Measurements from ENCODE around the gene TUBB3. TPM values are rescaled to one million over a fixed set of nuclear protein-coding genes. Genes with fewer than 3 reads are reported as not detected.

The TUBB3 gene
- total and polyA plus RNA-seq, 9 of the 15 experiments (the other 6 are each of a cell fraction or from before 2014, with no cell fraction given): 0.18 to 12.5 (median 5.0) TPM

- intact Hi-C loops (cut with micrococcal nuclease): loop anchor here (5.0 to 10.0 kb wide), 3 partner anchors 50 to 152 kb away; partner anchors contain the start of genes FANCA and PRDM7
- peak overlapping the region in 1 of 2 experiments; percentile 75; a peak in 1 of 4 replicates for H3K9ac ChIP-seq (ENCODE audit: insufficient read depth in 1 of 2, low read depth in 2 of 2, low read length in 2 of 2)
- H3K9me3 ChIP-seq (replicated peaks; ENCODE audit: control insufficient read depth, insufficient read depth, low read depth, low read length): no peaks in the 10 kb centered on the region
- H4K20me1 ChIP-seq (replicated peaks; ENCODE audit: control insufficient read depth, insufficient read depth, low read length): 0 out of 2 replicates have a peak, but pooled peaks cover 12% of the 10 kb centered on the region
- H3K4me1 ChIP-seq (replicated peaks in 1 of 2; ENCODE audit: control insufficient read depth in 2 of 2, insufficient read depth in 2 of 2, low read length in 2 of 2): peaks cover 21 to 68% of the 10 kb centered on the region in 2 experiments
- no peak overlapping the region for H2AFZ ChIP-seq (ENCODE audit: low read depth, low read length)
- H3K9me1 ChIP-seq (ENCODE audit: control insufficient read depth, insufficient read depth, low read length): no peaks in the 10 kb centered on the region
- in situ Hi-C loops (cut with MboI): no loop called here
- no peaks in the 10 kb centered on the region for H3K36me3 ChIP-seq (ENCODE audit: control insufficient read depth, insufficient read depth, low read length)
- no peak for DNase-seq (ENCODE audit: extremely low read depth in 1 of 4, low spot score in 3 of 4)
- ChIA-PET CTCF (ENCODE audit: low intra/inter-chr PET ratio) (no interaction called here), POLR2A (interaction anchor here (0.5 to 1.7 kb wide), 6 partner anchors 10 to 108 kb away, joined by 3 to 8 read pairs (median 3); partner anchors contain the start of gene FANCA)
- H3K4me2 ChIP-seq (ENCODE audit: insufficient read depth, low read length): no peak overlapping the region
- H3K4me3 ChIP-seq: no peak overlapping the region
- H3K27me3 ChIP-seq (ENCODE audit: control insufficient read depth in 2 of 2, insufficient read depth in 2 of 2, low read length in 2 of 2): no peaks in the 10 kb centered on the region
- WGBS (ENCODE audit: insufficient coverage, low coverage, missing lambda C conversion rate): 24% methylated on average over 3 of the region's 4 CpGs
- BruUV-seq (replicated peaks): no TSS peak
- FAIRE-seq: no peak
- ATAC-seq: no peak
- H3K79me2 ChIP-seq (ENCODE audit: control insufficient read depth, insufficient read depth, low read length): no peaks in the 10 kb centered on the region; the same call in 2 of the 3 replicates
- no peak overlapping the region for H3K27ac ChIP-seq (ENCODE audit: extremely low read depth, low read depth, low read length)
- no peak for TF ChIP-seq MCM5 (IDR thresholded peaks at IDR 0.05; ENCODE audit: low read depth)
- TF ChIP-seq AFF1 (IDR thresholded peaks at IDR 0.05; ENCODE audit: low read depth in 1 of 2, partially characterized antibody in 2 of 2): no peak
- no peak for TF ChIP-seq ZNF551 (CRISPR knock-in tag; IDR thresholded peaks at IDR 0.05)
- TF ChIP-seq SRF (CRISPR knock-in tag; IDR thresholded peaks at IDR 0.05): no peak
- TF ChIP-seq GTF2B (IDR thresholded peaks at IDR 0.05; ENCODE audit: extremely low read depth, insufficient read length): no peak
- TF ChIP-seq POLR2AphosphoS2 (IDR thresholded peaks at IDR 0.05; ENCODE audit: low read length): no peak
- no peak for TF ChIP-seq ZNF780A (CRISPR knock-in tag; IDR thresholded peaks at IDR 0.05)
- TF ChIP-seq HLTF (IDR thresholded peaks at IDR 0.05): no peak
- TF ChIP-seq MAFK (IDR thresholded peaks at IDR 0.05; ENCODE audit: low read length): no peak
- TF ChIP-seq RFX1 (IDR thresholded peaks at IDR 0.05): no peak
- TF ChIP-seq ZFP1 (CRISPR knock-in tag; IDR thresholded peaks at IDR 0.05): no peak
- TF ChIP-seq MED1 (CRISPR knock-in tag; IDR thresholded peaks at IDR 0.05; ENCODE audit: borderline replicate concordance): no peak
- TF ChIP-seq HNRNPH1 (optimal IDR thresholded peaks at IDR 0.05; ENCODE audit: low read depth, low read length): no peak
- TF ChIP-seq PHF20 (IDR thresholded peaks at IDR 0.05; ENCODE audit: partially characterized antibody): no peak
- no peak for TF ChIP-seq CHD1 (IDR thresholded peaks at IDR 0.05; ENCODE audit: low read length)
- no peak for TF ChIP-seq MXD1 (CRISPR knock-in tag; IDR thresholded peaks at IDR 0.05; ENCODE audit: borderline replicate concordance, poor library complexity, severe bottlenecking)
- no peak for TF ChIP-seq FOSL1 (tag; conservative IDR thresholded peaks at IDR 0.05)
Observed at GRCh38 chr16:89924925-89925307, 1.8 kb downstream of the TUBB3 start.

All from K562 (cell line).